Stimulated activated CD8-positive, alpha-beta memory T cell treated with anti-CD3 and anti-CD28 coated beads, Interleukin-15, amount 100 ng/mL, for 48 hours (primary cell): ENCODE data around the gene LANCL2.
"Not testable (repeated sequence)": the region's sequence is repeated elsewhere in the genome, so short reads cannot be mapped to it uniquely, and the experiment has no call there.

Source experiments
- DNase-seq, 2 donors: peaks; one replicate each; pipeline ENCODE4 v3.0.0-alpha.2; 2020; ENCODE audit warnings: low read depth in 2 of 2

The LANCL2 gene

DNA sequence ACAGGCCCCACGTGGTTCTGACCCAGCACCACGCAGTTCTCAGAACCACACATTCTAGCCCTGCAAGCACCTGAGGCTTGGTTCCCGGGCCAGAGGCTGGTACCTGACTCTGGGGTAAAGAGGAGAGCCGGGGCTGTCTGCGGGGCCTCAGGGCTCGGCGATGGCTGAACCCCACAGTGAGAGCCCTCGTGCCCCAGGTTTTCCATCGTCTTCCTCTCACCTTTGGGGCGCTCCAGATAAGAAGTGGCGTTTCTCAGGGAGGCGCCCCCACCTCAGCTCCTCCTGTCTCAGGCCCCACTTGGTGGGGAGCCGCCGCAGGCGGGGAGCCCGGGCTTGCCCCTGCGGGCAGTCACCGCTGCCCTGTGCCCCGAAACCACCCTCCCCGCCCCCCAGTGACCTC, 2.2 kb upstream of the LANCL2 start:
- DNase-seq, result no peak

- no peak for DNase-seq
These were observed 1.6 kb upstream of the LANCL2 start for GRCh38 chr7:55363386-55364170.

- peak; percentile 89 to 91 for DNase-seq
These were observed 731 bp downstream of the LANCL2 start for GRCh38 chr7:55365675-55366460.

GRCh38 chr7:55366461-55367070, 1.4 kb downstream of the LANCL2 start:
- DNase-seq, result no peak

GRCh38 chr7:55367283-55367840, 2.2 kb downstream of the LANCL2 start:
- no peak for DNase-seq

DNA sequence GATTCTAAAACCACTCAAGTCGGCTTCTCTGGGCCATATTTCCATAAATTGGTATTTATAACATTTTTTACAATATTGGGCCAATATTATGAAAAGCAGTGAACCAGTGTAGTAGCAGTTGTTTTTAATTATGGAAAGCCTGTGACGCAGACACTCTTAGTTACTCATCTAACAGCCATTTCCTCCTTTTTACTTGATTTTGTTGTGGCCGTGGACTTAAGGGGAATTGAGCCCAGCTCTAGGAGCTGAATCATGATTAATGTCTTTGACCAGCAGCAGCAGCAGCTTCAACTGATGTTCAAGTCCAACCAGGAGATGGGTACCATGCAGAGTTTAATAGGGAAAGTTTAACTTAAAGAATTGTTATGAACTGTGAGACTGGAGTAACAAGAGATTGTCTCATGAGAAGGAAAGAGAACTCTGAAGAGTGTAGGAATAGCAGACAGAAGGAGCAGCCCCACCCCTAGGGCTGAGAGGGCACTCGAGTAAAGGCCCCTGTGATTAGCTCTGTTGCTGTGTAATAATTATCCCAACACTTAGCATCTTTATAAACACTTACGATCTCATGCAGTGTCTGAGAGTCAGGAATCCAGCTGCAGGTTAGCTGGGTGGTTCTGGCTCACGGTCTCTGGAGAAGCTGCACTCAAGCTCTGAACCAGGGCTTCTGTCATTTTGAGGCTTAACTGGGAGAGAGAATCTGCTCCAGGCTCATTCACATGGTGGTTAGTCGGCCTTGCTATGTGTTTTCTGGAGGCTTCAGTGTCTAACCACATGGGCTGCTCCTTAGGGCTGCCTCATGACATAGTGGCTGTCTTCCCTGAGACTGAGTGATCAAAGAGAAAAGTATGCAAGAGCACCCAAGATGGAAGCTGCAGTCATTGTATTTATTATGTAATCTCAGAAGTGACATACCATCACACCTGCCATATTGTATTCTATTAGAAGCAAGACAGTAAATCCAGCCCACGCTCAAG, 4.6 kb downstream of the LANCL2 start:
- DNase-seq, result no peak

- no peak for DNase-seq
These were observed 9.1 kb downstream of the LANCL2 start for GRCh38 chr7:55374213-55374612.

DNA sequence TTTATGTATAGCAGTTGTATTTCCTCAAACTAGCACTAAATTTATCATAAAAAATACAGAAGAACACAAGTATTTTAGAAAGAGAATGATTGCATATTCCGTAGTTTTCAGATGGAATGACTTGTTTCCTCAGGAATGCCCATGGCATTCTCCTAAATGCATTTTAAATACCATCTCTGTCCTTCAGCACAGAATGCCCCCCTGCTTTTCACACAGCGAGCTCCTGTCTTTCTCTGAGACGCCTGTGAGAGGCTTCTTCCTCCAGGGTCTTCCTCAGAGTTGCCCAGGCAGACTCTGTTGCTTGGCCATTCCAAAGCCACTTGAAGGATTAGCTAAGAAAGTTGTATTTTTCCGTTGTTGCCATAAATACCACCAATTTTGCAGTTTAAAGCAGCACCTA, 10.1 kb downstream of the LANCL2 start:
- DNase-seq, result no peak

- DNase-seq, result no peak
These were observed 12.2 kb downstream of the LANCL2 start for GRCh38 chr7:55377162-55377817.

DNA sequence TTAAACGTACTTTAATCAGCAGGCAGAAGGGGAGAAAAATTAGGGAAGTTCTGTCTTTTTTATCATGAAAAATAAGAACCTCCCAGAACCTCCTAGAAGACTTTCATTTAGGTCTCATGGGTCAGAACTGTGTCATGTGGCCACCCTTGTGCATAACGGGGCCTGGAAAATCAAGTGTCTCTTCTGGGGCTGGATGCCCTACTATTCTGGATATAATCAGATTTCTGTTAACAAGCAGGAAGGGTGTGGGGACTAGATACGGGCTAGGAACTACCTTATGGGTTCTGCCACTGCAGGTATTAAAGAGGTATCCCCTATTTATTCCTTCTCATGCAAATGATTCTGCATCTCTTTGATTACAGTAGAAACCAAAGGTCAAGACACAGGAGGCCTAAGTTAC, 14.1 kb downstream of the LANCL2 start:
- DNase-seq, result no peak

GRCh38 chr7:55381189-55381588, 16.1 kb downstream of the LANCL2 start:
- no peak for DNase-seq

GRCh38 chr7:55381696-55382095, 16.6 kb downstream of the LANCL2 start:
- DNase-seq, result no peak

DNA sequence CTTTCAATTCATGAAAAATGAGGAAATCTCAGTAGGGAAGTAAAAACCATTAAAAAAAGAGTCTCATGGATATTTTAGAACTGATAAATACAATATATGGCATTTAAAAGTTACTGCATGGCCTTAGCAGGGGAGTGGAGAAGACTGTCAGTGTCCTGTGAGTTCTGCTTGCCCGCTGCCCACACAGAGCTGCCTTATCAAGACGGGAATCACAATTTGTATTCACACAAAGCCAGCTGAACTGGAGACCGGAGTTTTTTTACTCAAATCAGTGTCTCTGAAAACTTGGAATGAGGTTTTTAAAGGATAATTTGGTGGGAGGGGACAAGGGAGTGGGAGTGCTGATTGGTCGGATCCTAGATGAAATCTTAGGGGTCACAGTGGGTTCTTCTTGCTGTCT, 17.1 kb downstream of the LANCL2 start:
- no peak for DNase-seq

DNA sequence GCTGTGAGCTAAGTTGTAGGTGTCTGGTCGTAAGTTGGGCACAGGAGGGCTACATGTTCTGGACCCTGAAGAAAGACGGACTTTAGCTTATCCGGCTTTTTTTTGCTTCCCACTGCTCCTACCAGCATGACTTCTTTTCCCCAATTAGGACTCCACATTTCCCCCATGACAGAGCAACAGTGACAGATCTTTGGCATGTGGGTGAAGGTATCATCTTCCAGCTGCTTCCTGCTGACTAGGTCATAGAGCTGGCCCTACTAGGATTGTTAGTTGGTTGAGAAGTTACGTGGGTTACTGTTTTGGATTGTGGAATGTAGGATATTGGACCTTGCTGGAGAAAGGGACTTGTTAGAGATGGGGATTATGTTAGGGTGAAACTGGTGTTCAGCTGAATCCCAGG, 21.4 kb downstream of the LANCL2 start:
- DNase-seq, result no peak

DNA sequence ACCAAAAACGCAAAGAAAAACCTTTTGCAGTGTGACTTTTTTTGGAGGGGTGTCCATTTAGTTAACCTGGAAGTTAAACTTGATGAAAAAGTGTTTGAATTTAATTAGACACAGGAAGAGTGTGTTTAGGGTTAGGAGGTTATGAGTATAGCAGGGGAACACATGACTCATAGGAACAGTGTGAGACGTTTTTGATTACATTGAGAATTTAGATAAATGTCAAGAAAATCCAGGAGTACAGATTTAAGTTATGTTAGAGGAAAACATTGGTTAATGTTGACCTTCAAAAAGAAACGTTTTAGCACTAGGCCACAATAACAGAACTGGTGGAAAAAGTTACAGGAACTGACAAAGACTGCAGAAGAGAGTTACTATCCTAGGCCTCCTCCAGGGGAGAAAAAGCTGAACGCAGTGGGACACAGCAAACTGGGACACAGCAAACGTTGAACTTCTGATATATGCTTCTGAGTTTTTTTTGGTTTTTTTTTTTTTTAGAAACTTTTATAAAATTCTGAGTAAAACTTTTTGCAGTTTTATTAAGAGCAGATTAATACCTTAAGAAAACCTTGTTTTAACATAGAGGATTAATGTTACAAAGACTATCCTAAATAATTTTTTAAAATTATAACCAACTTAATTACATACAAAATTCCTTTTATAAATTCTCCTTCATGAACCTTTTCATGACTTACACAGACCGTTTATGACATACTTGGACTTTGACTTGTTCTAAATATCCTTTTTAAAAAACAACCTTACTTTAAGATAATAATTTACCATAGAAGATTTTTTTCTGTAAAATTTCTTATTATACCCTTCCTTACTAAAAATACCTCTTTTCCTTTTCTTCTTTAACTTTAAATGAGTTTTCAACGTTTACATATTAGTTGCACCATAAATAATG, 22.2 kb downstream of the LANCL2 start:
- DNase-seq, result no peak

DNA sequence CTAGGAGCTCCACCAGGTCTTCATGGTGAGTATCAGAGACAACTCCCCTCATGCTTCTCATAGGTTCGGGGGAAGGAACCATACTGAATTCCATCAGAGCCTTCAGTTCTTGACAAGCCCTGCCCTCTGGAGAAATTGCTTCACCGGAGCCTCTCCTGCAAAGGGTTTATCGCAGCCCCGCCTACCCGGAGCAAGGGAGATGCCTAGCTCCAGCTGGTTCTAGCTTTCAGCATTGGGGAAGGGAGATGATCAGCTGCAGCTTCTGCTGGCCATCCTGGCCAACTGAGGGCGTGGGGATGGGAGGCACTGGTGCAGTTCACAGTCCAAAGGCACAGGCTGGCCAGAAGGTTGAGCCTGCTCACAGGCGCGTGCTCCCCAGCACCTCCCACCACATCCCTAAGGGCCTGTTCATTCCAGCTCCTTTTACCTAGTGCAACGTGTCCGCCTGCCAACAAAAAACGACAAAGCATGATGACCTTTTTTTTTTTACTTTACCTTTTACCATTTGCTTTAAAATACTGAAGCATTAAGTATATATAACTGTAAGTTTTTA, 31.2 kb downstream of the LANCL2 start:
- DNase-seq, result no peak

DNA sequence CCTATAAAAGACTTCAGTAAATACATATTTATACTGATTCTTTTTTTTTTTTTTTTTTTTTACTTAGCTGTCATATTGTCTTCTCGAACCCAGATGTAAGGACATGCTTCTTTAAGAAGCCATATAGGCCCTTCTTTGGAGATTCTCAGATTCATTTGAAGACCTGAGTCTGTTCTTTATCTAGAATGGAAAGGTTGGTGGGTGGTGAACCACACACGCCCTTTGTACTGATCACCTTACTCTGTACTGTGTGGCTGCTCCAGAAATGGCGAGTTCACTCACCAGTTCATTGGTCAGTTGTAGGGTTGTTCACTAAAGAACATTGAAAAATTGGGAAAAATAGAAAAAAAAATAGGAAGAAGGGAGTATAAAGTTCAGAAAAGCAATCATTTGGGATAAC, 32.5 kb downstream of the LANCL2 start:
- DNase-seq, result no peak

- no peak for DNase-seq
These were observed 35.1 kb downstream of the LANCL2 start for GRCh38 chr7:55400191-55400590.

GRCh38 chr7:55402506-55402905, 37.4 kb downstream of the LANCL2 start:
- not testable (repeated sequence) for DNase-seq
